ENCODE results near the gene BMERB1.

Gene BMERB1

DNA sequence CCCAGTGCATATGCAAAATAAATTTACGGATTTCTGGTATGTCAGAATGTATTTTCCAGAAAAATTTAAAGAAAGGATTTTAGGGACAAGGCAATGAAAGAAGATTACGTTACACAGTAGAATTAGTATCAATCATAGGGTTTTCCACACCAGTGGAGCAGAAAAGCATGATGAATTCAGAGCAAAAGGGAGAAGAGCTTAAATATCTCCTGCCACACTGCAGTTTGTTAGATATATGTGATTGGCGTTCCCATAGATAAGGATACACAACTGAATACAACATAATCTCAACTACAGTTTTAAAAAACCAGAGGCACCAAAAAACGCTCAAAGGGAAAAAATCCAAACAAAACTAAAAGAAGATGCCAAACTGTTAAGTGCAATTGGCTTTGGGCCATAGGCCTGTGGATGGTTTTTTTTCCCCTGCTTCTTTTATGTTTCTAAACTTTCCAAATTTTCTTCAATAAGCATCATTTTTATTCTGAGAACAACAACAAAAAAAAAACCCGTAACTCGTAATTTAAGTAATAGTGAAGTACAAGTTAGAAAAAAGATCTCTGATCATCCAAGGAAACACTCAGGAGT, 186.3 kb downstream of the BMERB1 start:
- no peak for DNase-seq

DNA sequence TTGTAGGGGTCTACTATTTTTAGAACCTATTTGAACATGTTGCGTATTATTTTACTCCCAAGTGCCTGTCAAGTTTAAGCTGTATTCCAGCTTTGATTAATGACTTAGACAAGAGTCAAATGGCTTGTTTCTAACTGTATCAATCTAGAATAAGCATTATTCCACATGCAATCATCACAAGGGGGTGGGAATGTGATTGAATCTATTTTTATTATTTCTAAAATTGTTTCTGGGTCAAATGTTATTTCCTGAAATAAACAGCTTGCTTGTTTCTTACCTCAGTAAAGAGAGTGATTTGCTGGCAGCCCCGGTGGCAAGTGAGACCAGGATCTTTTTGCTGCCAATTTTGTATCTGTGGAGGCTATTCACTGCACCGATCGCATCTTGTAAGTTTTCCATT, 187.1 kb downstream of the BMERB1 start:
- no peak for DNase-seq

DNA sequence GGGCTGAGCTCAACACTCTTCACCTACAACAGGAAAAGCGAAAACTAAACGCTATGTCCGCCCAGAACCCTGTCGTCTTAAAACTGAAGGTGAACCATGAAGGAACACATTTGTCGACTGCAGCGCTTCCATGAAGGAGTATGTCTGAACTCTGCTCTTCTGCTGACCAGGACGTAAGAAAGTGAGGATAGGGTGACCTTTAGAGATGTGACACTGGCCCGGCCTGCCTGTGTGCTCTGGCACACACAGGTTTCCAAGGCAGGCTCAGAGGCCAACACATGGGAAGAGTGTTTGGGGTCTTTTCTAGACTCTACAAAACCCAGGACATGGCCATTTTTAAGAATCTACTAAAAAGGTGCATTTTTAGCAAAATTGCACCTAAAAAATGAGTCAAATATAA, 187.5 kb downstream of the BMERB1 start:
- no peak for DNase-seq

DNA sequence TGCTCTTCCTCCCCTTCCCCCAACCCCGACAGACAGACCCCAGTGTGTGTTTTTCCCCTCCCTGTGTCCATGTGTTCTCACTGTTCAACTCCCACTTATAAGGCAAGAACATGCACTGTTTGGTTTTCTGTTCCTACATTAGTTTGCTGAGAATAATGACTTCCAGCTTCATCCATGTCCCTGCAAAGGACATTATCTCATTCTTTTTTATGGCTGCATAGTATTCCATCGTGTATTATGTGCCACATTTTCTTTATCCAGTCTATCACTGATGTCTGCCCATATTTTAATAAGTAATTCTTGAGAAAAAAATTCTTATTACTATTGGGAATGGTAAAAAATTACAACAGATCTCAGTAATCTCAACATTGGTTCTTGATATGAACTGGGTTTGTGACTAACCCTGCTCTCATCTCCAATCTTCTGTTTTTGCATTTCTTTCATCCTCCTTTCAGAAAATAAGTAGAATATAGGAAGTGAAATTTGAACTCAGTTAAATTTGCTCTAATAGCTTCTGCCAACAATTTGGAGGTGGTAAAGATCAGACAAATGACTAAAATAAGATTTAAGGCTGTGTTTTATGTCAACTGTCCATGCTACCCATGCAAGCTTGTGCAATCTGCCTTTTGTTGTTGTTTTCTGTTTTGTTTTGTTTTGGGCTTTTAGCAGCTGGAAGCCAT, 197.5 kb downstream of the BMERB1 start:
- no peak for DNase-seq

DNA sequence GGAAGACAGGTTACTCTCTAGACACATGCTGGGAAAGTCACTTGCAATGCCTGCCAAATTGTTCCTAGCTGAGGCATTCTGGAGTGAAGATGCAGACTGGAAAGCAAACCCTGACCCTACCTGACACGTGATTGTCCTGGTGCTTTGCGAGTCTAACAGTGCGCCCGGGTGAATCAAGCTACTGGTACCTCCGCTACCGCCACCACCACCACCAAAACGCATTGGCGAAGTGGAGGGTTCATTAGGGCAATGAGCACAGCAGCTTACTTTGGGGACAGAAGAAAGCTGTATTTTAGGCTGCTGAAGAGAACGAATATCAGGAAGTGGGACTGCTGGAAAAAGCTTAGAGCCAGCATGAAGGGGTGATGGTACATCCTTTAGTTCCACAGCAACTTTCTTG, 201.5 kb downstream of the BMERB1 start:
- DNase-seq = no peak

DNA sequence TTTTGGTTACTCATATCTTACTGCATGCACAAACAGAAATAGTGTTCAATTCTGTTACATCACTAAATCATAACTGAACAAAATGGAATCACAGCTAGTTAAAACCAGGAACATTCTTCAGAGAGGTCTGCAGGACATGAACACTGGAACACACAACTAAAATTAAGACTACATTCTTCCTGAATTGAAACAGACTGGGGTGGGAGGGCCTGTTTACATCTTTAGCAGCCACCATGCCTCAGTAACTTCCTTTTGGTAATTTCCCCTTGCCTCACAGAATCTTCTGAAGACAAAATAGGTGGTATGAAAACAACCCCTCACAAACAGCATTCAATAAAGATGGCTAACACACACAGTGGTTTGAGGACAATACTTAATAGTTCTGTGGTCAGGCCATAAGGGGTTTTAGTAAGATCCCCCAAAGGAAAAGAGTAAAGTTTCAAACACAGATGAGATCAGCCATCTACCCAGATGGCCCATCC, 202.0 kb downstream of the BMERB1 start:
- no peak for DNase-seq

Data from NCI-H510A treated with DMSO at 0.1 percent for 48 hours (cell line).